ENCODE results near the gene TDRD9. TPM values are rescaled to one million over a fixed set of nuclear protein-coding genes. Genes with fewer than 3 reads are reported as not detected.

Gene TDRD9
- total RNA-seq, 1 experiment from 2014 or later = 0.07 TPM

- H3K9me2 ChIP-seq (replicated peaks; ENCODE audit: low read length) = no peaks in the 10 kb centered on the region
- DNase-seq (no peak), ATAC-seq (no peak)
- no TSS peak for BruUV-seq (replicated peaks)
- TF ChIP-seq CTCF (conservative IDR thresholded peaks at IDR 0.05; ENCODE audit: low read depth, low read length) = no peak
- no peak overlapping the region for H2AFZ ChIP-seq (ENCODE audit: low read length)
- H3K9me3 ChIP-seq (ENCODE audit: low read length) = no peaks in the 10 kb centered on the region
- no peak overlapping the region for H3K4me3 ChIP-seq (ENCODE audit: low read length)
- ChIA-PET CTCF (no interaction called here), POLR2A (ENCODE audit: unreplicated experiment) (no interaction called here)
- H3K27me3 ChIP-seq (ENCODE audit: low read length) = no peaks in the 10 kb centered on the region
- H3K36me3 ChIP-seq (ENCODE audit: low read depth, low read length) = no peaks in the 10 kb centered on the region
- H3K9ac ChIP-seq (ENCODE audit: low read length) = no peak overlapping the region
- H3K27ac ChIP-seq (ENCODE audit: low read length) = no peak overlapping the region
- no peaks in the 10 kb centered on the region for H4K20me1 ChIP-seq (ENCODE audit: low read length)
- no peaks in the 10 kb centered on the region for H3F3A ChIP-seq (ENCODE audit: low read length, unreplicated experiment)
- H3K4me1 ChIP-seq (ENCODE audit: insufficient read depth, low read length) = no peaks in the 10 kb centered on the region
- intact Hi-C loops (cut with micrococcal nuclease) = no loop called here
- no peak overlapping the region for H3K4me2 ChIP-seq (ENCODE audit: low read length)
- H3K79me2 ChIP-seq (ENCODE audit: low read length) = no peaks in the 10 kb centered on the region
Observed at GRCh38 chr14:104085889-104086201, 157.6 kb downstream of the TDRD9 start.

- ChIA-PET CTCF (no interaction called here), POLR2A (ENCODE audit: unreplicated experiment) (no interaction called here)
- ATAC-seq (no peak), DNase-seq (no peak)
- intact Hi-C loops (cut with micrococcal nuclease) = no loop called here
- H2AFZ ChIP-seq (ENCODE audit: low read length) = no peak overlapping the region
- H3K4me3 ChIP-seq (ENCODE audit: low read length) = no peak overlapping the region
- no peaks in the 10 kb centered on the region for H3K27me3 ChIP-seq (ENCODE audit: low read length)
- H3K4me2 ChIP-seq (ENCODE audit: low read length) = no peak overlapping the region
- no peaks in the 10 kb centered on the region for H3K9me3 ChIP-seq (ENCODE audit: low read length)
- no peak overlapping the region for H3K27ac ChIP-seq (ENCODE audit: low read length)
- no TSS peak for BruUV-seq (replicated peaks)
- TF ChIP-seq EZH2 (IDR thresholded peaks at IDR 0.05; ENCODE audit: low read length, unreplicated experiment) (no peak), CTCF (conservative IDR thresholded peaks at IDR 0.05; ENCODE audit: low read depth, low read length) (no peak), EZH2phosphoT487 (IDR thresholded peaks at IDR 0.05; ENCODE audit: borderline replicate concordance, low read length) (no peak)
- H4K20me1 ChIP-seq (ENCODE audit: low read length) = no peaks in the 10 kb centered on the region
- no peaks in the 10 kb centered on the region for H3K9me2 ChIP-seq (replicated peaks; ENCODE audit: low read length)
- no peaks in the 10 kb centered on the region for H3F3A ChIP-seq (ENCODE audit: low read length, unreplicated experiment)
- H3K4me1 ChIP-seq (ENCODE audit: insufficient read depth, low read length) = no peaks in the 10 kb centered on the region
- no peaks in the 10 kb centered on the region for H3K79me2 ChIP-seq (ENCODE audit: low read length)
- H3K9ac ChIP-seq (ENCODE audit: low read length) = no peak overlapping the region
- H3K36me3 ChIP-seq (ENCODE audit: low read depth, low read length) = no peaks in the 10 kb centered on the region
Observed at GRCh38 chr14:104086210-104086660, 158.0 kb downstream of the TDRD9 start.

GRCh38 chr14:104086661-104087461 is 158.6 kb downstream of the TDRD9 start:
- no peak overlapping the region for H3K4me3 ChIP-seq (ENCODE audit: low read length)
- no peak for ATAC-seq
- H3K27me3 ChIP-seq (ENCODE audit: low read length) = no peaks in the 10 kb centered on the region
- no peak overlapping the region for H2AFZ ChIP-seq (ENCODE audit: low read length)
- DNase-seq = no peak
- ChIA-PET CTCF (no interaction called here), POLR2A (ENCODE audit: unreplicated experiment) (no interaction called here)
- H3K27ac ChIP-seq (ENCODE audit: low read length) = no peak overlapping the region
- no peak overlapping the region for H3K9ac ChIP-seq (ENCODE audit: low read length)
- H3K4me1 ChIP-seq (ENCODE audit: insufficient read depth, low read length) = no peaks in the 10 kb centered on the region
- no peaks in the 10 kb centered on the region for H3K36me3 ChIP-seq (ENCODE audit: low read depth, low read length)
- H3K79me2 ChIP-seq (ENCODE audit: low read length) = no peaks in the 10 kb centered on the region
- intact Hi-C loops (cut with micrococcal nuclease) = no loop called here
- TF ChIP-seq CTCF (conservative IDR thresholded peaks at IDR 0.05; ENCODE audit: low read depth, low read length) (no peak), EZH2 (IDR thresholded peaks at IDR 0.05; ENCODE audit: low read length, unreplicated experiment) (no peak), EZH2phosphoT487 (IDR thresholded peaks at IDR 0.05; ENCODE audit: borderline replicate concordance, low read length) (no peak)
- H3F3A ChIP-seq (ENCODE audit: low read length, unreplicated experiment) = no peaks in the 10 kb centered on the region
- H4K20me1 ChIP-seq (ENCODE audit: low read length) = no peaks in the 10 kb centered on the region
- no peak overlapping the region for H3K4me2 ChIP-seq (ENCODE audit: low read length)
- no TSS peak for BruUV-seq (replicated peaks)
- H3K9me3 ChIP-seq (ENCODE audit: low read length) = no peaks in the 10 kb centered on the region
- no peaks in the 10 kb centered on the region for H3K9me2 ChIP-seq (replicated peaks; ENCODE audit: low read length)
